AML-193 (cell line): ENCODE measurements around the gene ABL1.
"Not testable (repeated sequence)": the region's sequence is repeated elsewhere in the genome, so short reads cannot be mapped to it uniquely, and the experiment has no call there.

ENCODE experiments used
- DNase-seq, 2 experiments: peaks; one replicate each; lab custom pipeline; 2025; lab: John Stamatoyannopoulos, UW

The ABL1 gene

DNA sequence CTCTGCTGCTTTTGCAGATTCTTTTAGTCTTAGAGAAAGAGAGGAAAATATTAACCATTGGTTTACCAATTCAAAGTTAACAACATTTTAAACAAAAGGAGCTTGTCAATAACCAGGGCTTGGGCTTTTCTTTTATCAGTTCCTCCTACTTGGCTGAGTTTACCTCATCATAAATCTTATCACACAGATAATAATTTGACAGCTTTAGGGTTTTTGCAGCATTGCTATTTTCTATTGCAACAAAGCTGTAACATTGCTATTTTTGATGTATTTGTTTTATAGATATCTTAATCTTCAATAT, 9.8 kb upstream of the ABL1 start:
- DNase-seq = no peak

DNA sequence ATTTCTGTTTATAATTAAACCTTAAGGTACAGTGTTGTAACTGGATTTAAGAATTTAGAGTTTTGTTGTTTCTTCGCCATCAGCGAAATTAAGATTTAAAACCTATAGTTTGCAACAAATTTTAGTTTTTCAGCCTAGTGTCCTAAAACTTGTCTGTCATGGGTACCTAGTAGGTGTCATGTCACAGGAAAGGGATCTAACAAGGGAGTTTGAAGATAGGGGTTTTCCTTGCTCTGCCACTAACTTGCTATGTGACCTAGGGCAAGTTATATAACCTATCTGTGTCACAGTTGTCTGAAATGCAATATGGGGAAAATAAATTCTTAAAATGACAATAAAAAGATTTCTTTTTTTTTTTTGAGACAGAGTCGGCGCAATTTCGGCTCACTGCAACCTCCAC, 9.2 kb upstream of the ABL1 start:
- no peak for DNase-seq

DNA sequence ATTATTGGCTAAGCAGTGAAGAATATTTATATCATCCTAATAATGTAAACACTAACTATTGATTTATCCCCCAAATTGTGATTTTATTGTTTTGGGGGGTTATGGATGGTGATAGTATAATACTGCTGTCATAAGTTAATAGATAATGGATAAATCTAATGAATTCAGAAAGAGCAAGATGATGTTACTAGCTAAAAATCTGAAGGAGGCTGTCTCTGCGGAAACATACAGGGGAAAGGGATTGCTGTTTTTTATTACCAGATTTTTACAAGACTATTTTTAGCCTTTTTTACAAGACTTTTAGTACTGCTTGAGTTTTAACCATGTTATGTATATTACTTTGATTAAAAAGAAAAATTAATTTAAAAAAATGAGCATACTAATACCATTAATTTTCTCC, 5.3 kb upstream of the ABL1 start:
- DNase-seq = no peak

DNA sequence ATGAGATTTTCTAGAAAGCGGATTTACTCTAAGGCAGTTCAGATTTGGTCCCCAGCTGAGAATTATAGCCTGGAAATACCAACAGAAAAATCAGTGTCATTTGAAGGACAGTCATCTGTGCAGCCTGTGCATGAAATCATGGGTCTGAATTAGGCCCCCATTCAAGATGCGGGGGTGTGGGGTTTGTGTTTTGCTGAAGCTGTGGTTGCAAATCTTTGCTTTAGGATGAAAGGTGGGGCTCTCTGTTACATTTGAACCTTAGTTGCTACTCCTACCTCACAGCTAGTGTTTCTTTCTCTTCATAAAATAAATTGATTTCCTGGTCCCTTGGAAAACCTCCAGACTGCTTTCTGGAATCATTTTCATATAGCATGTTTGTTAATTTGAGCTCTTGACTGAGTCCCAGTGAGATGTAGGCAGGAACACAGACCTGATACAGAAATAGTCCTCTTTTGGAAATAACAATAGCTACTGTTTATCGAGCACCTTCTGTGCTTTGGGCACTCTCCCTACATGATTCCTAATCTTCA, 4.8 kb upstream of the ABL1 start:
- no peak for DNase-seq

DNA sequence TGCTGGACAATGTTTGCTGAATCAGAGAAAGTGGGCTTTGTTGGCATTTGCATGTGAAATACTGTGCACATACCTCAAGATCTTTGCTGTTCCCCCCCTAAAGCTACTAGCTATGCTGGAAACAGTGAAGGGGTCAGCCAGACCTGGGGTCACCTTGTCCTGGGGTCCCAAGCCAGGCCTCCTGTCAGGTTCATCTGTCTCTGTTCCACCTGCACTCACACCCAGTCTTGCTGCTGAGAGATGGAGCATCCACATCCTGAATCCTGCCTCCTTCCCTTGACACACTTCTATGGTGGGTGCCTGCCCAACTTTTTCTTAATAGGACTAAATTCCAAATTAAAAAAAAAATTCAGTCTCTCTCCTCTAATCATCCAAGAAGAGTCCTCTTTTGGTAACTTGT, 4.0 kb upstream of the ABL1 start:
- no peak for DNase-seq

DNA sequence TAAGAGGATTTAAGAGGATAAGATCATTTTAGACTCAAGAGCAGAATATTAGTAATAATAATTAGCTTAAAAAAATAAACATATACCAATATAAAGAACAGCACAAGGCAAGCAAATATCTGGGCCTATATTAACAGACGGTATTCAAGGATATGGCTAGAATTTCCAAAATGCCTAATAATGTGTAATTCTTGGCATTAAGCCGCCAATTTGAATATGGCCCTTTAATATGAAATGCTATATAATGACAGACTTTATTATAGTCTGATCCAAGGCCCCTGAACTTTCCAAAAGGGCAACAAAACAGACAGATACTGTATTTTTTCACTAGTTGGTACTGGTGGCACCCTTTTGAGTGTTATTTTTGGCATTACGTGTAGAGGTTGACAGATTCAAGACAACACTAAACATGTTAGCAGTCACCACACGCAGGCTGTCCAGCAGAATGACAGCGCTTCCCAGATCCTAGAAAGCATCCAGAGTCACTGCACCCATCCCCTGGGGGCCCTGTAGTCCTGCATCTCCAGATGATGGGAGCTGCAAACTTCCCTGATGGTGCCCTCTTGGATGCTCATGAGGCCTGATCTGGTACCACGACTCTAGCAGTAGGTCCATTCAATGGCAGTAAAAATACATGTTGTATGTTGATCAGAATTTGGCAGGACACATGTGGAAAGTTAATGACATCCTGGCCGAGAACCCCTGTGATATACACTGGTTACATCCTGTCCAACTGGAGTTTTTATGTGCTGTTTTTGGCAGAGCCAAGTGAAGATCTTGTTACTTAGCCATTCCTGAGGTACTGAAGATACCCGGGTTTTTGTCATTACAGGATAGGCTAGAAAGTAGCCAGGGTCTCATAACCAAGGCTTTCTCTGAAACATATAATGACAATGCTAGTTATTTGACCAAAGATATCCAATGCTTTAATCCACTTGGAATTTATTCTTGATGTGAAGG, 1.7 kb upstream of the ABL1 start:
- DNase-seq = no peak

DNA sequence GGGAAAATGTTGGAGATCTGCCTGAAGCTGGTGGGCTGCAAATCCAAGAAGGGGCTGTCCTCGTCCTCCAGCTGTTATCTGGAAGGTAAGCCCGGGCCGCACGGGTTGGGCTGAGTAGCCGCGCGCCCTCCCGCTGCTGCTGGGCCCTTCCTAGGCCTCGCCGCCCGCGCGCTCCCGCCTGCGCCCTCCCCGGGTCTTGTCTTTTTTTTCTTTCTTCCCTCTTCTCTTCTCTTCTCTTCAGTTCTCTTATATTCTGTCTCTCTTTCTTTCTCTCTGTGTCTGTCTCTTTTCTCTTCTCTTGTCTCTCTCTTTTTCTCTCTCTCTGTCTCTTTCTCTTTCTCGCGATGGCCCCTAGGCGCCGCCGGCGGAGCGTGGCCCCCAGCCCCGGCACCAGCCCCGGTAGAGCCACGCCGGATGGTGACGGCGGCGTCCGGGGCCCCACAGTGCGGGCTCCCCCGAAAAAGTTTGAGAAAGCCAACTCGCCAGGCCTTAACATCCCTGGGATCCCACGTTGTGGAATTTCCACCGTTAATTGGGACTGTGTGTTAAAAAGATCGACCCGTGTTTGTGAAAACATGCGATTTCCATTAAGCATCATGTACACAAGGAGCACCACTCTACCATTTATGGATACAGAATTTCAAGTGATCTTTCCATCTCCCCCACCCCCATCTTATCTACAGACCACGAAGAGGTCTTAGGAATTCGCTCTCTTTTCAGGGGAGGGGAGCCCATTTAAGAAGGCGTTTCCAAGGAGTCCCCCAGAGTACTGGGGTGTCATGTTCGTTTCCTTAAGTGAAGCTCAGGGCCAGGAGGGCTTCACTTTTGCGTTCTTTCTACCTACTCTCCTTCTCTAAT, 616 bp downstream of the ABL1 start:
- peak in 1 of 2 experiments; percentile 20 for DNase-seq

DNA sequence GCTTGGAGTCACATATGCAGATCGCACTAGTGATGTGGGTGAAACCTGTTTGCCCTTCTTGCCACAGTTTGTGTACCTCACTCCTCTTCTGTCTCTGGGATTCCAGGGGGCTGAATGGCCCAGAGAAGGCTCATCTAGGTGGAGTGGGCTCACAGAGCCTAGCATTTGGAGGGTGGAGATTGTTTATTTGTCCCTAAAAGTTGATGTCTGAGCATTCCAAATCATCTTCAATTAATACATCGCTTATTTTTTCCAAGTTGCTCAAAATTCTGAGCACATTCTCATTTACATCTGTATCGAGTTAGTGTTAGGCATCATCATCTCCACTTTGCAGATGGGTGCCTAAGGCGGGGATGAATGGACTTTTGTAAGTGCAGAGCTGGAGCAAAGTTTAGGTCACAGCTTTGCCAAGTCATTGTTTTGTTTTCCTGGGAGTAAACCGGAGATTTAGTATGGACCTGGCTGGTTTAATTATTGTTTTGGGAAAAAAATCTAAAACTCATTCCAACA, 2.0 kb downstream of the ABL1 start:
- DNase-seq = no peak

DNA sequence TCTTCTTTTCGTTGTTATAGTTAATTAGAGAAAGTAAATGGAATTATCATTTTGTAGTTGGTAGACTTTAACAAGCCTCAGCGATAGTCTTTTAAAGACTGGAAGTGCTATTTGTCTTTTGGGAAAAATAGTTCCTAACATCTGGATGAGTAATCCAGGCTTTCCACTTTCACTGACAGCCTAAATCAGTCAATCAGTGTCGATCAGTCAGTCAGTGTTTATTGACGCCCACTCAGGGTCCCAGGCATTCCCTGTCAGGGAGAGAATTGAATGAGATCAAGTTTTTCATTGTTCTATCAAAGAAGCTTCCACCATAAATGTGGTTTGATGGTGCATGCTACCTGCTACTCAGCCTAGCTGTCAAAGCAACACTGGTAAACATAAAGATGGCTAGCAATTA, 2.6 kb downstream of the ABL1 start:
- DNase-seq = no peak

DNA sequence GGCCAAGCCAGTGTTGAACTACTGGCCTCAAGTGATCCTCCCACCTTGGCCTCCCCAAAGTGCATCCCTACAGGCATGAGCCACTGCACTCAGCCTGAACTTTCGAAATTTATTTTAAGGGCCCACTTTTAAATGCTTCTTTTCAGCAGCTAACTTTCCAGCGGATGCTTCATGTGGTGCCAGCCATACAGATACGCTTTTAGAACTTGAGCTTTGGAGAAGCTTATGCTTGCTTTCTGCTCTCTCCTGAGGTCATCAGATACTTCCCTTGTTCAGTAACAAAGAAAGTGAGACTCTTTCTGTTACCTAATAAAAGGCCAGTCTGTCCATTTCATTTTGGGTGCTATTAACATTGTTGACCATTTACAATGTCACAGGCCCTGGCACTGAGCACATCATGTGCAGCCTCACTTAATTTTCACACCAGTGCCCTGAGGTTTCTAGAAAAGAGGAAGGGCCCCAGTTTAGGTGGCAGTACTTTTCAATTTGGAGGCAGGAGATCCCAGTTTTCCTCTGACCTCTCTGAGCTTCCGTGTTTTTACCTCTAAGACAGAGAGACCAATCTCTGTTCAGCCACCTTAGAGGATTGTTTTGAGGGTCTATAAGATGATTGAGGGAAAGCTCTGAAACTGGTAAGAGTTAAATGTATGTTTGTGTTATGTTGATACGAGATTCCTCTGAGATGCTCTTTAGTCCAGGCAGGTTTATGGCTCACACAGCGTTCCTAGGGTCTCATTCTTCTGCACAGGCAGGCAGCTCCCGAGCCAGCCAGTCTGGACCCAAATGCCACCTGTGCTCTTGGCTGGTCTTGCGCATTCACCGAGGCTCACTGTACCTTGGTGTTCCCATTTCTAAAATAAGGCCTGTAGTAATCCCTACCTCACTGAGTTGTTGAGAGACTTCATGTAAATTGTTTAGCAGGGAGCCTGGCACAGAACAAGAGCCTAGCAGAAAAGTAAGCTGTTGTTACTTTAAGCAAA, 4.4 kb downstream of the ABL1 start:
- DNase-seq = peak; percentile 21 to 23

DNA sequence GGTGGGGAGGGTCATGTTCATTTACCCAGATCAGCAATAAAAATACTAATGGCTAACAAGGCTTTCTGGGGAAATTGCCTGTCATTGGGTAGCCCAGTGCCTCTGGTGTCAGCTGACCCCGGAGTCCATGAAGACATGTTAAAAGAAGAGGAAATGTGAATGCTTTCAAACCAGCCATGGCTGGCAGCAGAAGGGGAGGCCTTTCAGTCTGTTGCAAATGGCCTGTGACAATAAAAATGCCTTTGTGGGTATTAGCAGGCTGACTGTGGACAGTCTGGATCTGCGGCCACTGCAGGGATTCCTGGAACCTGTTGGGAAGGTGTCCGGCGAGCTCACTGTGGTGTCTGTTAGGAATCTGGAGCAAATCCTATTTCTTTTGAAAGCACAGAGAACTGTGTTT, 7.5 kb downstream of the ABL1 start:
- no peak for DNase-seq

DNA sequence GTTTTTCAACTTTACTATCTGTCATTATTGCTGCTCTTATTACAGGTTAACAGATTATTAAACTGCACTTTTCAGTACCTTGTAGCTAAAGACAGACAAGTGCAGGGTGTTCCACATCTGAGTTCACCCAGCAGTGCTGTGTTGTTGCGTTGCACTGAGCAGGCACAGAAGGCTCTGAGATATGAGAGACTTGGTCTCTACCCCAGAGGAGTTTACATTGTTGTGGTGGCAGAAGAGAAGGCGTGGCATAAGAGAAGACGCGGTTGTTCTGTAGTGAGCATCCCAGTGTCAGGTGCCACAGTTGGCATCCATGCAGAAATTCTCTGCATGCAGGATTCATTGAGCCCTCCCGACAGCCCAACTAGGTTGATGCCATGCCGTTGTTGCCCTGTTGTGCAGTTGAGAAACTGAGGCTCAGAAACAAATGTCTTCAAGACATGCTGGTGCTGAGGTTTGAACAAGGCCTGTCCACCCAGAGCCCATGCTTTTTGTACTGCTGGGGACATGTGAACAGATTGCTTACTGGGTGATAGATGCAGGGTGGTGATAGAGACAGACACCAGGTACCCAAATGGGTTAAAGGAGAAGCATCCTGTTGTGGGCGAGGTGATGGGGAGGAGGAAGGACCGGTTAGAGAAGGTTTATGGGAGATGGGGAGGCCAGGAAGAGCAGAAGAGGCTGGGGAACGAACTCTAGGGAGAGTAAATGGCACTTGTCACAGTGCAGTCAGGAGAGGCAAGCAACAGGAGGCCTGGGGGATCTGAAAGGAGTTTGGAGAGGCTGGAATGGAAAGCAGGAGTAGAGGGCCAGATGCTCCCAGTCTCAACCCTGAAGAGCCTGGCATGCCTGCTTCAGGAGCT, 8.2 kb downstream of the ABL1 start:
- DNase-seq = no peak

DNA sequence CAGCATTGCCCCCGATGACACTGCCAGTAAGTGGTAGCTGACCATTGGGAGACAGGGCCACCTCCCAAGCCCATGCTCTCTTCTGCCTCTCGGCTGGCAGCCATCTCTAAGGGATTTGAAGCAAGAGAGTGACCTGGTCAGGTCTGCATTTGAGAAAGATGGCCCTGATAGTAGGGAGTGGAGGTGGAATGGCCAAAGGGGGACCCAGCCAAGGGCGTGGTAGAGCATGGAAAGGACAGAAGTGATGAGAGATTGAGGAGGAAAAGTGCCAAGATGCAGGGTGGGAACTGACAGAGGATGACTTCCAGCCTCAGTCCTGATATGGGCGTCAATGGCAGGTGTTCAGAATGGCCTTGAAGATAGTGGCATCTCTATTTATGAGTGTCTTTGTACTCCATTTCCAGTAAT, 9.0 kb downstream of the ABL1 start:
- DNase-seq = no peak

DNA sequence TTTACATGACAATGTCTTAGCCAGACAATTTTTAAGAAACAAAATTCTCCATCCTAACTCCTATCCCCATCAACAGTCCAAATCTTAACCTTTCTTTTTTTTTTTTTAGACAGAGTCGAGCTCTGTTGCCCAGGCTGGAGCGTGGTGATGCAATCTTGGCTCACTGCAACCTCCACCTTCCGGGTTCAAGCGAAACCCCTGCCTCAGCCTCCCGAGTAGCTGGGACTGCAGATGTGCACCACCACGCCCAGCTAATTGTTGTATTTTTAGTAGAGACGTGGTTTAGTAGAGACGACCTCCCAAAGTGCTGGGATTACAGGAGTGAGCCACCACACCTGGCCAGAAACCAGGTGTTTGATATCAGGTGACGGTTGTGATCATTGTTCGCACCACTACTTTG, 10.2 kb downstream of the ABL1 start:
- no peak for DNase-seq

DNA sequence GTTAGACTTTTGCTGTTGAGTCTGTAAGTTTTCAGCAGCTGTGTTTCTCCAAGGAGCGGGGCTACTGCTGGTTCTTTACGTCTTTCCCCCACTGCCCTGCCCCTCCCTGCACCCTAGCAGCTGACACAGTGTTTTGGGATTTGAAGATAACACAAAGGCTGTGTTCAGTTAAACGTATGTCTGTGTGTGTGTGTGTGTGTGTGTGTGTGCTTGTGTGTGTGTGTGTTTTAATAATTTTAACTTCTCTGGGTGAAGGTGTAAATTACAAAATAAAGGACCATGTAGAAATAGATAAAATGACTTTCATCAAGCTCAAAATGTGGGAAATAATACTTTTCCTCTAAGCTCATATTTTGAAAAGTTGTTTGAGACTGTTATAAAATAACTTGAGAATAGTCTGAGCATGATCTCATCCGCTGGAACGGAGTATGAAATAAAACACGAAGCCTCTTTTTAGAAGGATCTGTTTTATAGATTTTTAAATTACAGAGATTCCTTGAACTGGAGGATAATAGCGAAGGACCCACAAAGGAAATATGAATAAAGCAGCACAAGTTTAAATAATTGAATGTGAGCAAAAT, 10.9 kb downstream of the ABL1 start:
- no peak for DNase-seq

DNA sequence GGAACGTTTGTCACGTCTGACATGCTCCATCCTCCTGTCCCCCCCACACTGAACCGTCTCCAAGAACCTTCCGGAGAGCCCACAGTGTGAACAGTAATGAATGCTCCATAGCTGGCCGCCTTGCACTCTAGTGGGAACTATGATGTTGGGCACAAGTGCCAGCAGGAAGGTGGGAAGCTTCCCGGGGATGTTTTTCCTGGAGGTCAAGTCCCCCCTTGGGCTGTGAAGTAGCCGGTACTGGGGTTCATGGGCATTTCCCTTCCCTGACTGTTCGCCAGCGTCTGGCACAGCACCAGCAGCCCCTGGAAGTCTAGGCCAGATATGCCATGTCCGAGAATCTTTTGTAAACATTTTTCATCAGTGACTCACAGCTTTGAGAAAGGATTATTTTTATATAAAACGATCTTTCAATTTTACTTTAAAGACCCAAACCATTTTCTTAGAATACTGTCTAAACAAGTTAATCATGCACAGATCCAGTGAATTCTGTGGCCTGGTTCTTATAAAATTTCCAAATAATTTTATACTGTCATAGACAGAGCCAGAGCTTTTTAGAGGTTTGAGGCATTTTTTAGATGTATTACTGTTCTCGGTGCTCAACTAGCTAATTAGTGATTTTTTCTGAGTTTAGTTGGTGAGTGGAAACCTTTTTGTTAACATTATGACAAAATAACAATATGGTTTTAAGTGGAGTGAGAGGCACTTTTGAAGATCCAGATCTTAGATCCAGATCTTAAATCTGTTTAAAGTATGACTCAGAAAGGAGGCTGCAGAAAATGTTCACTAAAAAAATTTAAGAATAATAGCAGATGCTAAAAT, 11.6 kb downstream of the ABL1 start:
- DNase-seq = no peak

DNA sequence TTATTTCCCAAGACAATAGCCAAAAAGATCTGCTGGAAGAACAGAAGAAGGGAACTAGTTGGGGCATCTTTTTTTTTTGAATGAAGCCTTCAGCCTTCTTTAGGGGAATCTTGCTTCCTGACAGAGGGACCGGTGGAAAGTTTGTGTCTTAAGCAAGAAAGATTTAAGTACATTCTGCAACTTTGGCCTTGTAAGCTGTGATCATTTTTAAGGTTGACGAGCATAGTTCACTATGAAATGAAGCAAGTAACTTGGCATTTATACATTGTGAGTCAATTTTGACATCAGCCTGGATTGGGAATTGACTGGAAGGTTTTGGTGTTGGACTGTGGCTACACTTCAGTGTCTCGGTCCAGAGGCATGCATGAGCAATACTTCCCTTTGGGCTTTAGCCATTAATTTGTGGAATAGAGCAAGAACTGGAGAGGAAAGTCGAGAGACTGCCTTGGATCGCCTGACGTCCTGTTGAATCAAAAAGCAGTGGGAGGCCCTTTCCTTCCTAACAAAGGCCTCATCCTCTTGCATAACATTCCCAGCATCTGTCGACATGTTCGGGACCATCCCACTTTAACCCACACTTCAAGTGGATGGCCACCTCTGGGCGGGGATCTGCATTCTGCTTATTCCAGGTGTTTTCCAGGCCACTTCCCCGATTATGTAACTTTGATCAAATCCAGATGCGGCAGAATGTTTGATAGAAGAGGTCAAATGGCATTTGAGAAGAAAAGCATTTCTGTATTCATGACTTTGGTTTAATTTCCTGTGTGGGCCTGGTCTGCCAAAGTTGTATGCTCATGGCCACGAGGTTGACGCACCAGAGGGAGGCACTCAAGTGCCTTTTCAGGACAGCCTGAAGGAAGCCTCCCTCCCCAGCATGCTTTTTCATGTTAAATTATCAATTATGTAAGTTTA, 12.5 kb downstream of the ABL1 start:
- DNase-seq = no peak

DNA sequence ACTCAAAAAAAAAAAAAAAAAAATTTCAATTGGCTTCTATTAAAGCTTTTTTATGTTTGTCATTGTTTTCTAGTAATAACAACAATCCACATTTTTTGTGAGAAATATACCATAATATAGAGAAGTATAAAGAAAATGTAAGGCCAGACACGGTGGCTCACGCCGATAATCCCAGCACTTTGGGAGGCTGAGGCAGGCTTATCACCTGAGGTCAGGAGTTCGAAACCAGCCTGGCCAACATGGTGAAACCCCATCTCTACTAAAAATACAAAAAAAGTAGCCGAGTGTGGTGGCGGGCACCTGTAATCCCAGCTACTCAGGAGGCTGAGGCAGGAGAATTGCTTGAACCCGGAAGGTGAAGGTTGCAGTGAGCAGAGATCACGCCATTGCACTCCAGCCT, 13.5 kb downstream of the ABL1 start:
- DNase-seq = not testable (repeated sequence)
